Measurements from ENCODE around the gene AUNIP.

AUNIP gene

DNA sequence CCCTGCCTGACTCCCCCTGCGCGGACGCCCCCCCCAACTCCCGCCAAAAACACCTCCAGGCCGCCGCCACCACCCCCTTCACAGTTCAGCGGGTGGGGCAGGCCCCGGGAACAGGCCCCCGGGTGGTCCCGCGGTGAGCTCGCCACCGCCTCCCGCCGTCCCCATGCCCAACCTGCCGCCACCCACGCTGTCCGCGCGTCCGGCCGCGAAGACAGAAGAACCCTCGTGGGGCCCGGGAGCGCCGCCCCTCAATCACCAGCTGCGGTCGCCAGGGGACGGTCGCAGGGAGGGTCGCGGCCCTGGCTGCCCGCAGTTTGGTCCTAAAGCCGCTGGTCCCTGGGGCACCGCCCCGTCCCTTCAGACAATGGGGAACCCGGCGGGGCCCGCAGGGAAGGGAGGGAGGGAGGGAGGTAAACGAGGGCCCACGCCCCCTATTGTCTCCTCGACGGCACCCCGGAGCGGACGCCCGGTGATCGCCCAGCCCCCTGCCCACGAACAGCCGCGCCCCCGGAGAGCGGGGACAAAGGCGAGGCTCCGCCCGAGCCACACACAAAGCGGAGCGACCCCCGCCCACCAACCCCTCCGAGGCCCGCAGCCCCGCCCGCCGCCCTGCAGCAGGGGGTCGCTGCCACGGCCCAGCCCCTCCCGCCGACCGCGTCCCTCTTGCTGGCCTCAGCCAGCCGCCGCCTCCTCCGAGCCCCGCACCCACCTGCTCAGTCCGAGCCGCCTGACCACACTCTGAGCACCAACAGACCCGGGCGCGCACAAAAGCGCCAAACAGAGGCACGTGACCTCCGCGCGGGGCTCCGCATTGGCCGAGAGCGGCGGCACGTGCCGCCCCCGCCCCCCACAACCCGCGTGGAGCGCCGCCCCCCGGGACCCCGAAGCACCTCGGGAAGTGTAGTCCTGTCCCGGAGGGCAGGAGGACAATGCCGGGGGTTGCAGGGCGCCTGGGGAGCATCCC is 46.7 kb upstream of the AUNIP start, which contains the start of gene STMN1:
STMN1 (minus strand) TSS at position 740 of the 964 bp plus-strand sequence. CDS start 1,743 bp downstream, outside the sequence.
- H3K27ac ChIP-seq: peak within 1 kb of the TSS; percentile 100
- H3K9me3 ChIP-seq (ENCODE audit: severe bottlenecking): no peaks in the 10 kb centered on the region
- H3K27me3 ChIP-seq (ENCODE audit: insufficient read depth, low read depth, severe bottlenecking): no peaks in the 10 kb centered on the region
- peaks cover 49% of the 10 kb centered on the region for H3K36me3 ChIP-seq
- TF ChIP-seq, protein P1, sequence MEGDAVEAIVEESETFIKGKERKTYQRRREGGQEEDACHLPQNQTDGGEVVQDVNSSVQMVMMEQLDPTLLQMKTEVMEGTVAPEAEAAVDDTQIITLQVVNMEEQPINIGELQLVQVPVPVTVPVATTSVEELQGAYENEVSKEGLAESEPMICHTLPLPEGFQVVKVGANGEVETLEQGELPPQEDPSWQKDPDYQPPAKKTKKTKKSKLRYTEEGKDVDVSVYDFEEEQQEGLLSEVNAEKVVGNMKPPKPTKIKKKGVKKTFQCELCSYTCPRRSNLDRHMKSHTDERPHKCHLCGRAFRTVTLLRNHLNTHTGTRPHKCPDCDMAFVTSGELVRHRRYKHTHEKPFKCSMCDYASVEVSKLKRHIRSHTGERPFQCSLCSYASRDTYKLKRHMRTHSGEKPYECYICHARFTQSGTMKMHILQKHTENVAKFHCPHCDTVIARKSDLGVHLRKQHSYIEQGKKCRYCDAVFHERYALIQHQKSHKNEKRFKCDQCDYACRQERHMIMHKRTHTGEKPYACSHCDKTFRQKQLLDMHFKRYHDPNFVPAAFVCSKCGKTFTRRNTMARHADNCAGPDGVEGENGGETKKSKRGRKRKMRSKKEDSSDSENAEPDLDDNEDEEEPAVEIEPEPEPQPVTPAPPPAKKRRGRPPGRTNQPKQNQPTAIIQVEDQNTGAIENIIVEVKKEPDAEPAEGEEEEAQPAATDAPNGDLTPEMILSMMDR (IDR thresholded peaks at IDR 0.05; ENCODE audit: low read depth, low read length): no peak
- peak; percentile 98 for DNase-seq
- peak within 1 kb of the TSS; percentile 99 for H3K4me3 ChIP-seq (ENCODE audit: low read depth, low read length)

GRCh38 chr1:25904943-25905679 is 45.9 kb upstream of the AUNIP start:
- Histone ChIP-seq H3K36me3 (peaks cover 57% of the 10 kb centered on the region), H3K27me3 (ENCODE audit: insufficient read depth, low read depth, severe bottlenecking) (no peaks in the 10 kb centered on the region), H3K27ac (peak overlapping the region; percentile 100), H3K9me3 (ENCODE audit: severe bottlenecking) (no peaks in the 10 kb centered on the region), H3K4me3 (ENCODE audit: low read depth, low read length) (peak overlapping the region; percentile 99)
- DNase-seq: peak; percentile 98
- TF ChIP-seq, protein P1 (IDR thresholded peaks at IDR 0.05; ENCODE audit: low read depth, low read length): no peak

GRCh38 chr1:25903986-25904385 is 44.7 kb upstream of the AUNIP start:
- peak overlapping the region; percentile 100 for H3K27ac ChIP-seq
- TF ChIP-seq, protein P1 (IDR thresholded peaks at IDR 0.05; ENCODE audit: low read depth, low read length): no peak
- H3K4me3 ChIP-seq (ENCODE audit: low read depth, low read length): peak overlapping the region; percentile 99
- peaks cover 69% of the 10 kb centered on the region for H3K36me3 ChIP-seq
- no peaks in the 10 kb centered on the region for H3K9me3 ChIP-seq (ENCODE audit: severe bottlenecking)
- DNase-seq: no peak
- no peaks in the 10 kb centered on the region for H3K27me3 ChIP-seq (ENCODE audit: insufficient read depth, low read depth, severe bottlenecking)

DNA sequence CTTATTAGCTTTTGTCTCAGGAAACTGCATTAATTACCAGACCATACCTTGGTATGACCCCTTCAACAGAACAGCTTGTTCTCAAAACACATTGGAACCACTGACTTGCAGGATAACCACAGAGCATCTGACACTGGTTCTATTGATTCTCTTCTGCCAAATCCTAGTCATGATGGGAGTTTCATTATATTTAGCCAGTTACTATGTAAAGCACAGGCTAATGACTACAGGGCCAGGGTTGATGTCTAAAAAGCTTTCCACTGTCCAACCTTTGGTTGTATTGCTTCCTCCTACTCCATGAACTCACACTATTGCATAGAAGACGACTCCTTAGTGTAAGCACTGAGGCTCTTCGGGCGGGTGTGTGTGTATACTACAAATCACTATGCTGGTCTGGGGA is 43.2 kb upstream of the AUNIP start:
- TF ChIP-seq, protein P1 (IDR thresholded peaks at IDR 0.05; ENCODE audit: low read depth, low read length): no peak
- peak overlapping the region; percentile 100; the same call in 1 of the 2 replicates for H3K27ac ChIP-seq
- H3K4me3 ChIP-seq (ENCODE audit: low read depth, low read length): peak overlapping the region; percentile 99
- DNase-seq: no peak
- H3K27me3 ChIP-seq (ENCODE audit: insufficient read depth, low read depth, severe bottlenecking): no peaks in the 10 kb centered on the region
- peaks cover 84% of the 10 kb centered on the region for H3K36me3 ChIP-seq
- H3K9me3 ChIP-seq (ENCODE audit: severe bottlenecking): no peaks in the 10 kb centered on the region

DNA sequence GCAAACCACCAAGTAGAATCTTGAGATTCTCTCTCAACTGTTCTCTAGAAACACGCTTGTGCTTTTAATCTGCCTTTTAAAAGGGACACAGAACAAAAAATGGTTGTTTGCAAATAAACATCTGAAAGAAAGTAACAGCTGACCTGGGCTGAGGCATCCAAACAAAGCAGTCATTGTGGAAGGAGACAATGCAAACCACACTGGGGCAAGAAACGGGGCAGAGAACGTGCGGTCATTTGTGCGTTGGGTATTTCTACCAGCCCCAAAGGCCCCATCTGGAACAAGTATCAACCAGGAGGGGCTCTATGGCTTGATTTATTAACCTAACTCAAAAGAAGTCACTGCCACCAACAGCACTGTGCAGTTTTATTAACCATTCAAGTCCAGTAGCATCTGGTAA is 41.0 kb upstream of the AUNIP start:
- H3K27ac ChIP-seq: peak overlapping the region; percentile 40

More for the DNA sequence above, 41.0 kb upstream of the AUNIP start:
- no peaks in the 10 kb centered on the region for H3K27me3 ChIP-seq (ENCODE audit: insufficient read depth, low read depth, severe bottlenecking)
- no peak for DNase-seq
- no peak overlapping the region for H3K4me3 ChIP-seq (ENCODE audit: low read depth, low read length)
- TF ChIP-seq, protein P1 (IDR thresholded peaks at IDR 0.05; ENCODE audit: low read depth, low read length): no peak
- H3K9me3 ChIP-seq (ENCODE audit: severe bottlenecking): no peaks in the 10 kb centered on the region
- peaks cover 98% of the 10 kb centered on the region for H3K36me3 ChIP-seq
